ENCODE measurements around the gene CHD3.

Gene CHD3

DNA sequence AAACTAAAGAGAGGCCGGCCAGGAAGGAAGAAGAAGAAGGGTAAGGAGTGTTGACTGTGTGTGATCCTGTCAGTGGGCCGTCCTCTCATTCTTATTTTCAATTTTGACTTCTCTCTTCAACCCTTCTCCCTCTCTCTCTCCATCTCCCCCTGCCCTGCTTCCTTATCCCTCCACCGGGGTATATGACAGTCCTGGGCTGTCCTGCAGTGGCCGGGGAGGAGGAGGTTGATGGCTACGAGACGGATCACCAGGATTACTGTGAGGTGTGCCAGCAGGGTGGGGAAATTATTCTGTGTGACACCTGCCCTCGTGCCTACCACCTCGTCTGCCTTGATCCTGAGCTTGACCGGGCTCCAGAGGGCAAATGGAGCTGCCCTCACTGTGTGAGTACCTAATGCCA lies 5.6 kb downstream of the CHD3 start:
- DNase-seq (ENCODE audit: low read depth in 2 of 2): no peak

DNA sequence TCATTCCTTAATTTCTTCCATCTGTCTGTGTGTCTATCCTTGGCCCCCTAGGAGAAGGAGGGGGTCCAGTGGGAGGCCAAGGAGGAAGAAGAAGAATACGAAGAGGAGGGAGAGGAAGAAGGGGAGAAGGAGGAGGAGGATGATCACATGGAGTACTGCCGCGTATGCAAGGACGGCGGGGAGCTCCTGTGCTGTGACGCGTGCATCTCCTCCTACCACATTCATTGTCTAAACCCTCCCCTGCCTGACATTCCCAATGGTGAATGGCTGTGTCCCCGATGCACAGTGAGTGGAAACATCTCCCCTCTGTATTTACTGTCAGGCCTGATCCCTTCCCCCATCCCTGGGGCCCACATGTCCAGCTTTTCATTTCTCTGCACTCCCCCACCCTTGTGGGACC lies 6.3 kb downstream of the CHD3 start:
- no peak for DNase-seq (ENCODE audit: low read depth in 2 of 2)

DNA sequence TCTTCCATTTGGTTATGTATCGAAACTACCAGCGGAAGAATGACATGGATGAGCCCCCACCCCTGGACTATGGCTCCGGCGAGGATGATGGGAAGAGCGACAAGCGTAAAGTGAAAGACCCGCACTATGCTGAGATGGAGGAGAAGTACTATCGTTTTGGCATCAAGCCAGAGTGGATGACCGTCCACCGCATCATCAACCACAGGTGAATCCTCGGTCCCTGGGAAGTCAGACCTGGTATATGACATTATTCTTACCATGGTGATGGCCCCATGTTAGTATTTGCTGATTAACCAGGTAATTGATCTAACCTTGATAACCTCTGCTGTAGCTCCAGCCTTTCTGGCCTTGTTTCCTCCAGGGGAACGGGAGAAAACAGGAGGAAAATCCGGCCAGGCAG lies 8.5 kb downstream of the CHD3 start:
- no peak for DNase-seq (ENCODE audit: low read depth in 2 of 2)

DNA sequence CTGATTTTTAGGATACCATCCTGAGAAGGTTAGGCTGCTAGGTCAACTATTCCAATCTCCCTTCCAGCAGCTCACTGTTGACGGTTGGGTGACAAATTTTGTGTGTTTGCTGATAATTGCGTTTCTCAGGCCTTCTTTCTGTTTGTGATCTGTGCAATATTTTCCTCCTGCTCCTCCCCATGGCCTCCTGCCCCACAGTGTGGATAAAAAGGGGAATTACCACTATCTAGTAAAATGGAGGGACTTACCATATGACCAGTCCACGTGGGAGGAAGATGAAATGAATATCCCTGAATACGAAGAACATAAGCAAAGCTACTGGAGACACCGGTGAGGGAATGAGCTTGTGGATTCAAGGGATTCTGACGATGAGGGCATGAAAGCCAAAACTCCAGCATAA lies 9.2 kb downstream of the CHD3 start:
- DNase-seq (ENCODE audit: low read depth in 2 of 2): no peak

DNA sequence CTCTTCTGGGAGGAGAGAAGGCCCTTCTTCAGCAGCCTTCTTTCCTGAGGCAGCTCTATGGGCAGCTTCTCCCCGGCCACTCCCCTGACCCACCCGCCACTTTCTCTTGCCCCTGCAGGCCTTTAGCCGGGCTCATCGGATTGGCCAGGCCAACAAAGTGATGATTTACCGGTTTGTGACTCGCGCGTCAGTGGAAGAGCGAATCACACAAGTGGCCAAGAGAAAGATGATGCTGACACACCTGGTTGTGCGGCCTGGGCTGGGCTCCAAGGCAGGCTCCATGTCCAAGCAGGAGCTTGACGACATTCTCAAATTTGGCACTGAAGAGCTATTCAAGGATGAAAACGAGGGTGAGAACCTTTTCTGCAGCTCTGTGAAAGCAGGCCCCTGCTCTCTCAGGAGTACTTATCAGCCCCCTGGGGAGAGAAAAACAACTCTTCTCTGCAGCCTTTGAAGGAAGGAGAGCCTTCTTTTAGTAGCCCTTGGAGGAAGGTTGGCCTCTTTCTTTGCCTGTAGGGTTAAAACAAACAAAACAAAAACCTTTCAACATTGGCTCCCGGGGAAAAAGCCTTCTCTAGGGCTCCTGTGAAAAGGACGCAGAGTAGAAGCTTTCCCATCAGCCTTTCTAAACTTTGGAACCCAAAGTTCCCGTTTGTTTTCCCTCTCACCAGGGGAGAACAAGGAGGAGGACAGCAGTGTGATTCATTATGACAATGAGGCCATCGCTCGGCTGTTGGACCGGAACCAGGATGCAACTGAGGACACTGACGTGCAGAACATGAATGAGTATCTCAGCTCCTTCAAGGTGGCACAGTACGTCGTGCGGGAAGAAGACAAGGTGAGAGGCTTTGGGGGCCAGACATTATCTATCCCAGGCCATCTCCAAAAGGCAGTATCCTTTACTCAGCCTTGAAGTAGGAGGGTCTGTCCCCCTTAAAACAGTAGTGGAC lies 14.8 kb downstream of the CHD3 start:
- DNase-seq (ENCODE audit: low read depth in 2 of 2): no peak

DNA sequence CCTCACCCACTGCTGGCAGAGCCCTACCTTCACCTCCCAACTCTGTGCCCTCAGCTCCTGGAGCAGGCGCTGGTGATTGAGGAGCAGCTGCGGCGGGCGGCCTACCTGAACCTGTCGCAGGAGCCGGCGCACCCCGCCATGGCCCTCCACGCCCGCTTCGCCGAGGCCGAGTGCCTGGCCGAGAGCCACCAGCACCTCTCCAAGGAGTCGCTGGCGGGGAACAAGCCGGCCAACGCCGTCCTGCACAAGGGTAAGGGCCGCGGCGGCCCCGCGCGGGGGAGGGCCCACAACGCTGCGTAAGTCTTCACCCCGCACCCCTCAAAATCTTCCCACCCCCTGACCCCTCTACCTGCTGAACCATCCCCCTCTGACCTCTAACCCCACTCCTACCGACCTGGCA lies 20.5 kb downstream of the CHD3 start:
- DNase-seq (ENCODE audit: low read depth in 2 of 2): no peak

DNA sequence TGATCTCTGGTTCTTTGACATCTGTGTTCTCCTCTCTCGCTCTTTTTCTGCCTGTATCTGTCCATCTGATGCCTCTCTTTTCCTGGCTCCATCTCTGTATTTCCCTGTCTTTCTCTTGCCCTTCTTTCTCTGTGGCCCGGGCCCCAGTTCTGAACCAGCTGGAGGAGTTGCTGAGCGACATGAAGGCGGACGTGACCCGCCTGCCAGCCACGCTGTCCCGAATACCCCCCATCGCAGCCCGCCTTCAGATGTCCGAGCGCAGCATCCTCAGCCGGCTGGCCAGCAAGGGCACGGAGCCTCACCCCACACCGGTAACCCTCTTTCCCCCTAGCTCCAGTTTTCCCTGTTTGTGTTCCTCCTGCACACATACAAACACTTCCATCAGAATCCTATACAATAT lies 21.7 kb downstream of the CHD3 start:
- no peak for DNase-seq (ENCODE audit: low read depth in 2 of 2)

DNA sequence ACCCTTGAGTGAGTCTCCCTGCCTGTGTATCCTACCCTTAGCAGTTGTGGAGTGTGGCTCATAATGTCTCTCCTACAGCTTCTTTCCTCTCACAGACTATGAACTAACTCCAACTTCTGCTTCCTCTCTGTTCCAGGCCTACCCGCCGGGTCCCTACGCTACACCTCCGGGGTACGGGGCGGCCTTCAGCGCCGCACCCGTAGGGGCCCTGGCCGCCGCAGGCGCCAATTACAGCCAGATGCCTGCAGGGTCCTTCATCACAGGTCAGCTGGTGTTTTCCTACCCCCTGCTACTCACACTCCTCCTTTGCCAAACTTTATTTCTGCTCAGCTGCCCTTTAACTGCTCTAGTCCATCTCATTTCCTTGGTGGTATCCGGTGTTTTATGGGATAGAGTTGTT lies 22.1 kb downstream of the CHD3 start:
- no peak for DNase-seq (ENCODE audit: low read depth in 2 of 2)

DNA sequence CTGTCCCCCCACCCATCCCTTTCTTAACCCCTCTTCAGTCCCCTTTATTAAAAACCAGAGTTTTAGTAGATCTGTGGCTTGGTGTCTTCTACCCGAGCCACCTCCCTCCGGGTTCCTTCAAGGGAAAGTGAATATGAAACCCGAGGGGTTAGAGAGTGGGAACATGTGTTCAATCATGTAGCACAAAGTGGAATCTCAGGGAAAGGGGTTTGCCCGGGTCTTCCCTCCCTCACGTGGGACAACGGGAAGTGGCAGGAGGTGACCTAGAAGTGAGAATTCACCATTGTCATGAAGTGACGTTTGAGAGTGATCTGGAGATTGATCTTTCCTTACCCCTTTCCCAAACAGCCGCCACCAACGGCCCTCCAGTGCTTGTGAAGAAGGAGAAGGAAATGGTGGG lies 22.5 kb downstream of the CHD3 start:
- no peak for DNase-seq (ENCODE audit: low read depth in 2 of 2)

DNA sequence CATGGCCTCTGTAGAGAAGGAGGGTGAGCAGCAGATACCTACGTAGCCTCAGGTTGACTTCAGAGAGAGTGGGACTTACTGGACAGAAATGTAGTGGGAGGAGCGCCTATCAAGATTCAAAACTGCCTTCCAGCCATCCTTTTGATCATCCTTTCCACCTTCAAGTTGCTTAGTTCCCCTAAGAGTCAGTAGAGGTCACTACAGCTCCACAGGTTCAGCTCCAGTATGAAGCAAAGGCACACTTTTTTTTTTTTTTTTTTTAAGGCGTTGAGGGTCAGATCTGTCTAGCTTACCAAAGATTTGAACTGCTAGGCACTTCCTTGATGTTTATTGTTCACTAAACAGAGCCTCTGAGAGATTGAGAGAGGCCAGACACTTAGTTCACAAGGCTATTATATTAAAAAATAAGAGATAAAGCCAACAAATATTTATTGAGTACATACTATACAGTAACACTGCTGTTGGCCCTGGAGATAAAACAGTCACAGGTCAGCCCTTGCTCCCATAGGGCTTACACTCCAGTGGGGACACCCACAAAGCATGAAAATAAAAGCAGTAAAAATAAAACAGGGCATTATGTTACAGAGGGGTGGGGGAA lies 24.4 kb downstream of the CHD3 start:
- DNase-seq (ENCODE audit: low read depth in 2 of 2): no peak

DNA sequence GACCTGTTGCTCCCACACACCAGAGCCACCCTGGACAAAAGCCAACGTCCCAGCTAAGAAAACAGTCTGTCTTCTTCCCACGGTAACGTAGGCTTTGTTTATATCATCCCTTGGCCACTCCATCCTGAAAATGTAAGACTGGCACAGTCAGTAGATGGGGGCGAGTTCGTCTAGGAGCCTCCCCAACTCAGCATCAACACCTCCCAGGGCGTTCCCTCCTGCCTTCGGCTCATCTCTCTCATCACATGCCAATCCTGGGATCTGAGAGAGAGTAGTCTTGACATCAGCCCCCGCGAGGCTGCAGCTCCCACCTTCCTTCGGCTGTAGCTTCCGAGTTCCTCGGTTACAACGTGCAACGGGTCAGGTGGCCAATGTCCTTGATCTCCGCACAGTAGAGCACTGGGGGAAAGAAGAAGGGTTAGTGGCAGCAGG lies 26.6 kb downstream of the CHD3 start:
- DNase-seq (ENCODE audit: low read depth in 2 of 2): no peak

DNA sequence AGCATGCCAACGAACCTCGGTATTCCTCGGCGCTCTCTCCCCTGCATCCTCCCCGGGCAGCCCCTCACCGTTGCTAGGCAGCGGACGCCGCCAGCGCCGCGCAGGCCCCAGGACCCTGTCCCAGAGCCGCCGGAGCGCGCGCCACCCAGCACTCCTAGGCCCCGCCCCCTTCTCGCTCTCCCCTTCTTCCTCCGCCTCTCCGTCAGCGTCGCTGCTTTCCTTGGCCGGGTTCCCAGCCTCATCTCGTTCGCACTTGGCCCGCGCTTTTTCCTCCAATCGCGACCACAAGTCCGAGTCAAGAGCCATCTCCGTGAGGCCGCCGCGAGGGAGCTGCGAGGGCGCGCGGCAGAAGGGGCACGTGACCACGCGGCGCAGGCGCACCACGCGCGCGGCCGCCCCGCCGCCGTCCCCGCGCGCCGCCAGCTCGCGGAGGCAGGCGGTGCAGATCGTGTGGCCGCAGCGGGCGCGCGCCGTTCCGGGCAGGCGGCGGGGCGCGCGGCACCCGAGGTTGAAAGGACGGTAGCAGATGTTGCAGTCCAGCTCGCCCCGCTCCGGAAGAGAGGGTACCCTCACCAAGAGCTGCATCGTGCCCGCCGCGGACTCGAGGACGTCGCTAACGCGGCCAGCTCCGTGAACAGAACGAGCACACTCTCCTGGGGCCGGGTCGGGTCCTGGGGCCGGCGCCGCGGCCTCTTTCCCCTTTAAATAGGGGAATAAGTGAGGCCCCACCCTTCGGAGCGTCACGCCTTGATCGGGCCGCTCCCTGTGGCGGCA lies 27.2 kb downstream of the CHD3 start, which contains the start of gene RNF227:
RNF227 (minus strand) TSS at position 679 of the 774 bp plus-strand sequence; CDS start at position 585, 94 bp downstream.
- peak; percentile 62 for DNase-seq (ENCODE audit: low read depth in 2 of 2)

DNA sequence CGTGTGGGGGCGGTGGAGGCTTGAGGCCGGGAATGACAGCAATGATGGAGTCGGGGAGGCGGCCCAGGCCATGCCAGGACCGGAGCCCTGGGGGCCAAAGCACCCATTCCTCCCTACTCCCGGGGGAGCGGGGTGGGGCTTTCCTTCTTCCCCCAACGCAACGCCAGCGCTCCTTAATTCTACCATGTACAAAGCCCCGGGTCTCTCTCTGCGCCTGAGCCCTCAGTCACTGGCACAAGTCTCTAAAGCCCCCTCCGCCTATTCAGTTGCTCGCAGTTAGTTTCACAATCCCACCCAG lies 27.7 kb downstream of the CHD3 start:
- no peak for DNase-seq (ENCODE audit: low read depth in 2 of 2)

DNA sequence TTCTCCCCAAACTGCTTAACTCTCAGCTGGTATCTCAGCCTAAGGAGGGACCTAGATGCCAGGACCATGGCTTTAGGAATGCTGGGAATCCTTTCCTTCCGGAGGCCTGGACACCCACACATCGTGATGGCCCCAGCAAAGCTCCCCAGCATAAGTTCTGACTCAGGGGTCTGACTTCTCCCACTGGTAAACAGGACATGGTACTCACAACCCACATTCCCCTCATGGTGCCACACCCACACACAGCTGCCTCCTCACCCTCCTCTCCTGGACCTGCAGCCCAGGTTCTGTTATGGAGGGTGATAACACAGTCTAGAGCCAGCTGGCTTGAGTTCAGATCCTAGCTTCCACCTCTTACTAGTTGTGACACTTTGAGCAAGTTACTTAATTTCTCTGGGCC lies 28.2 kb downstream of the CHD3 start:
- DNase-seq (ENCODE audit: low read depth in 2 of 2): no peak

DNA sequence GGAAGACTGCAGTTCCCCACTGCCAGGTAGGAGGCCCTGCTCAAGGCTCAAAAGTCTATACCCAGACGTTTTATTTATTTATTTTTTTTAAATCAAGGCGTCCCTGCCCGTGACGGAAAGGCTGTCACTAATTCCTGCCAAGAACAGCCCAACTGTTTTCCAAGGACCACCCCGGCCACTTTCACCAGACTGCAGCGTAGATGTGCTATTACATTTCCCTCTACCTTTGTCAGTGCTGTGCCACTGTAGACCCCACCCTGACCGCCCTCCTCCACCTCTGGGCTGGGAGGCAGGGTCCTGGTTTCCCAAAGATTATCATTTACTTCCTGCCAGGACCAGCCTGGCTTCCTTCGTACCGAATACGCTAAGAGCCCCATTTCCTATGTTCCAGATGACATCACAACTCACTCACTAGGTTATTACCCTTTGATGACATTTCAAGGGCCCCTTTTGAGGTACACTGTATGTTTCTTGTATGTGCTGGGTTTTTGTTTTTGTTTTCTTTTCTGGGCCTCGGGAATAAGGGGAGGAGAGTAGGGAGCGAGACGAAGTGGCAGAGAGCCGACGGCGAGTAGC lies 33.8 kb downstream of the CHD3 start:
- DNase-seq (ENCODE audit: low read depth in 2 of 2): no peak

DNA sequence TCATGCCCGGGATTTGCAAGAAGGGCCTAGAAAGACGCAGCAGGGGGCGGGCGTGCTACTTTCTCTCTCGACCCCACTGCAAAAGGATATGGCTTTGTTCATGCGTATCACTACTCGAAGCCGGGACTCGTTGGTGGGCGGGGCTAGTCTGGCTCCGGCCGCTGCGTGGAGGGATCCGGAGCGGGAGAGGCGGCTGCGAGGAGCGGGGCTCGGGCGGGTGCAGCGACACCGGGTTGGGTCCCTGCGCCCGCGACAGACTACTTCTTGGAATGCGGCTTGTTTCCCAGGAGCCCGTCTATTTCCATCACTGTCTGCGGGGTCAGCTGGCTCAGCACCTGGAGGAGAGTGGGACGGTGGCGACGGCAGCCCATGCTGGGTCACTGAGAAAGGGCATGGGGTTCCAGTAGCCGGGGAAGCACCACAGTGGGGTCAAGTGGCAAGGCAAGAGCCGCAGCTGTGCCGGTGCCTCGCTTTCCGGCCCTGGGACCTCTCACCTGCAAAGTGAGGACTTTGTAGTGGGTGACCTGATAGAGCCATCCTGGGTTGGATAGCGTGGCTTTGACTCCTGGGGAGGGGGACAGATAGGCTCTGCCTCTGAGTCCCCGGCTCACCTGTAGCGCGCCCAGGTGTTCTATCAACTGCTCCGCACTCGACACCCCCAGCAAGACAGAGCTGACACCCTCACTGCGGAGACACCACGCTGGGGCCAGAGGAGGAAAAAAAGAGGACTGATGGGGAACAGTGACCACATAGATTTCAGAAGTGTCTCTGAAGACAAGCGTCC lies 34.4 kb downstream of the CHD3 start:
- peak; percentile 63 to 67 for DNase-seq (ENCODE audit: low read depth in 2 of 2)

DNA sequence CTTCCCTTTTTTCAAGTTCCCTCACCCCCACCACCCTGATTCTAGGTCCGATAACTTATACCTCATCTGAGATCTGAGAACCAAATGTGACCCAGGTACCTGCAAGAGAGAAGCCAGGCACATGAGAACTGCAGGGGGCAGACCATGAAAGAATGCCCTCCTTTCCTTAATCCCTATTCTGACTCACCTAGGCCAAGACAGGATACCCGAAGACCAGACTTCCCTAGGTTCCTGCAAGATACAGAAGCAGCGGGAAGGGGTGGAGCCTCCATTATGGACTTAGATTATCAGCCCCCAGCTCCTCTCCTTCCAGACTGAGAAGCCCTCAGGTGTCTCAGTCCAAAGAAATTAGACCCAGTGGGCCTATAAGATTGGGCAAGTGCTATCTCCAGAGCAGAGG lies 39.0 kb downstream of the CHD3 start:
- DNase-seq (ENCODE audit: low read depth in 2 of 2): no peak

DNA sequence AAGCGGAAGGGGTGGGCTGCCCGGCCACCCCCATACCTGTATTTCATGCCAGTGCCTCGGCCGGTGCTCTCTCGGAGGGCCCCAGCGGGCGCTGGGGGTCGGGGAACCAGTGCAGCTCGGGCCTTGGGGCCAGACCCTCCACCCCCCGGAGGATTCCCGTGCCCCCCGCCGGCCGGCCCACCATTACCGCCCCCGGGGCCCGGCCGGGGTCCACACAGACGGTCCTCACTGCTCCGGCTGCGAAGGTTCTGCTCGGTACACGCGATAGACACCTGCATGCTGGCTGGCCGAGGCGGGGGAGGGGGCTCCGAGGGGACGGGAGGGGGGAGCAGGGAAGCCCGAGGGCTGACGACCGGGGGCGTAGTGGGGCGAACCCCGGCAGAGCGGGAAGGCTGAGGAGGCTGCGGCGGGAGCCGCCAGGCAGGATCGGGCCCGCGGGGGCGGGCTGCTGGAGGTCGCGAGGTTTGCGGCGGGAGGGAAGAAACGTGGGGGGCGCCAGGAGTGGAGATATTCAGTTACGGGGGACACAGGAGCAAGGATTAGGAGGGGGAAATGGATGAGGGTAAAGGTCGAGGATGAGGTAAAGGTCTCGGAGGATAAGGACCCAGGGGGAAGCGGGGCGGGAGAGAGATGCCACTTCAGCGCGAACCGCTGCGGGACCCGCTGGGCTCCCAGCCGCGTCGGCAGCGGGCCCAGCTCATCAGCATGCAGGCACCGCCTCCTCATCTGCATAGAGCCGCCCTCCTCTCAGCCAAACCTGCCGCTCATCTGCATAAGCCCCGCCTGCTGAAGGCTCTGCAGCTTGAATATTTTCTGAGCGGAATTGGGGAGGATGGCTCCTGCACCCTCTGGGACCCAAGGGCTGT lies 40.8 kb downstream of the CHD3 start, which contains the start of gene KCNAB3:
KCNAB3 (minus strand) TSS at position 699 of the 866 bp plus-strand sequence; CDS start at position 278, 421 bp downstream.
- DNase-seq (ENCODE audit: low read depth in 2 of 2): no peak

DNA sequence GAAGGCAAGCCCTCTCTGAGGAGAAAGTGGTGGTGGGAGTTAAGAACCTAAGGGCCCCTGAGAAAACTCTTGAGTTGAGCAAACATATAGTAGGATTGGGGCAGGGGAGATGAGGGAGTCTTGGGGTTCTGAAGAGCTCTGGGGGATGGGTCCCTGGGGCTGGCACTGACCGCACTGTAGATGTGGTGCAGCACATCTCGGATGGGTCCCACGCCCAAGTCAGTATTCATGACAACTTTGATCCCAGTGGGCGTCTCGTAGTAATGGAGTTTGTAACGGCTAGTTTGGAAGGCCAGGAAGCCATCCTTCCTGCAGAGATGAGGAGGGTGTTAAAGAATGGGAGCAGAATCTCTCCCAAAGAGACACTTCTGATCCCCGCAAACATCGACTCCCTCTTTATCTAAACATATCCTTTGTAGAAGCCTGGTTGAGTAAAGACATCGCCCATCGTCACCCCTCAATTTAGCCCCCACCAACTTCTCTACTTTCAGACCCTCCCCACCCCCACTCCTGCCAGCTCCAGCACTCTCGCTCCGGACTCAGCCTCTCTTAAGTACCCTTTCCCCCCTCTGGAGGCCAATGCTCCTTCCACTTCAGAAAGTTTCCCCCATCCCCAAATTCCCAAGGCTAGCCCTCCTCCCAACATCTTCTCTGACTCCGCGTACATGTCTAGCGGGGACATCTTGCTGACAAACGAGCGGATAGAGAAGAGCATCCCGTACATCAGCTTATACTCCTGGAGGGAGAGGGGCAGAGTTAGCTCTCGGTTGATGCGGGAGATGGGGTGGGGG lies 42.4 kb downstream of the CHD3 start:
- DNase-seq (ENCODE audit: low read depth in 2 of 2): no peak

Data from activated CD8-positive, alpha-beta memory T cell treated with anti-CD3 and anti-CD28 coated beads for 4 hours (primary cell).